Keratinocyte (primary cell): ENCODE results near the gene FAIM2. TPM values are rescaled to one million over a fixed set of nuclear protein-coding genes. Genes with fewer than 3 reads are reported as not detected.

ENCODE experiments used
- DNase-seq: peaks from one replicate; pipeline ENCODE4 v3.0.0-alpha.2; 2011; ENCODE audit warnings: low read depth, missing footprints, low spot score
- FAIRE-seq: peaks from 2 replicates; lab custom pipeline; 2011; peaks lifted over from hg19 to GRCh38; lab: Jason Lieb, UNC
- H2AFZ ChIP-seq: 2 replicates; pipeline ENCODE4 v1.6.0; 2012; ENCODE audit warnings: low read length, control low read depth, inconsistent platforms; ENCODE audit not compliant: control insufficient read depth
- H3K27ac ChIP-seq: 2 replicates; pipeline ENCODE4 v1.5.1; 2011; ENCODE audit warnings: low read length; ENCODE audit not compliant: control insufficient read depth, insufficient read depth
- H3K27me3 ChIP-seq: 3 replicates; pipeline ENCODE4 v1.6.0; 2011; ENCODE audit warnings: low read length; ENCODE audit not compliant: control insufficient read depth, insufficient read depth; ENCODE audit errors: extremely low read depth
- H3K36me3 ChIP-seq, 2 experiments: 2 replicates in 1 of 2; 3 replicates in 1 of 2; pipeline ENCODE4 v1.5.1; 2011; ENCODE audit warnings: low read length in 2 of 2, mild to moderate bottlenecking in 1 of 2; ENCODE audit not compliant: control insufficient read depth in 2 of 2, insufficient read depth in 2 of 2; ENCODE audit errors: extremely low read depth in 1 of 2
- H3K4me1 ChIP-seq: 3 replicates; pipeline ENCODE4 v1.5.1; 2011; ENCODE audit warnings: low read length; ENCODE audit not compliant: control insufficient read depth, insufficient read depth; ENCODE audit errors: extremely low read depth
- H3K4me2 ChIP-seq: 3 replicates; pipeline ENCODE4 v1.6.0; 2011; ENCODE audit warnings: low read depth, low read length; ENCODE audit not compliant: control insufficient read depth, insufficient read depth; ENCODE audit errors: extremely low read depth
- H3K4me3 ChIP-seq, 3 experiments: fragments of 200-600 bp in 1 of 3; sonication (generic) in 1 of 3; 2 replicates in 2 of 3; 3 replicates in 1 of 3; pipeline ENCODE4 v1.5.1; 2011 to 2016; ENCODE audit warnings: low read length in 3 of 3, mild to moderate bottlenecking in 3 of 3, control low read depth in 2 of 3, inconsistent platforms in 1 of 3, low read depth in 1 of 3, mixed read lengths in 1 of 3, mixed run types in 1 of 3, moderate library complexity in 1 of 3; ENCODE audit not compliant: control insufficient read depth in 2 of 3, insufficient read depth in 2 of 3; ENCODE audit errors: extremely low read depth in 1 of 3
- H3K79me2 ChIP-seq: 2 replicates; pipeline ENCODE4 v1.6.0; 2012; ENCODE audit warnings: low read length; ENCODE audit not compliant: control insufficient read depth, insufficient read depth
- H3K9ac ChIP-seq: 3 replicates; pipeline ENCODE4 v1.6.0; 2011; ENCODE audit warnings: low read length; ENCODE audit not compliant: control insufficient read depth, insufficient read depth; ENCODE audit errors: extremely low read depth
- H3K9me1 ChIP-seq: 3 replicates; pipeline ENCODE4 v1.6.0; 2011; ENCODE audit warnings: low read length; ENCODE audit not compliant: control insufficient read depth, insufficient read depth; ENCODE audit errors: extremely low read depth
- H3K9me3 ChIP-seq: 2 replicates; pipeline ENCODE4 v1.5.1; 2012; ENCODE audit warnings: low read depth, low read length; ENCODE audit not compliant: control insufficient read depth
- H4K20me1 ChIP-seq: 3 replicates; pipeline ENCODE4 v1.6.0; 2011; ENCODE audit warnings: low read length; ENCODE audit not compliant: control insufficient read depth, insufficient read depth; ENCODE audit errors: extremely low read depth
- CTCF ChIP-seq, 3 experiments: IDR thresholded peaks in 1 of 3; conservative IDR thresholded peaks in 1 of 3; optimal IDR thresholded peaks in 1 of 3; 2 replicates in 2 of 3; 3 replicates in 1 of 3; pipeline versions ENCODE3 to v1.5.1; 2011; ENCODE audit warnings: low read length in 3 of 3, mild to moderate bottlenecking in 3 of 3, moderate library complexity in 2 of 3, control low read depth in 1 of 3, inconsistent platforms in 1 of 3; ENCODE audit not compliant: insufficient read depth in 2 of 3; ENCODE audit errors: extremely low read depth in 1 of 3
- EZH2 ChIP-seq: IDR thresholded peaks from one replicate; pipeline ENCODE4 v1.6.1; 2012; ENCODE audit warnings: inconsistent platforms, mild to moderate bottlenecking, low read length, moderate library complexity
- dilution Hi-C: fragments of 300-500 bp; cut with MboI; formaldehyde crosslinking; loops from one replicate; pipeline ENCODE4 v1.7.0; 2020; ENCODE audit warnings: low sequenced_read_pairs; ENCODE audit not compliant: extremely low pct_ligation_motif_present
- polyA plus RNA-seq, 5 experiments: library from polyadenylated mRNA; depleted of rRNA in 3 of 5; stranded (reverse) in 3 of 5; stranded (forward) in 1 of 5; unstranded in 1 of 5; fragments of >200 nt; gene quantifications; 1 replicate in 1 of 5; 2 replicates in 3 of 5; 3 replicates in 1 of 5; pipeline versions ENCODE4 v1.2.1 to v1.2.3, GENCODE V29; 2011 to 2012; ENCODE audit warnings: missing spikeins in 2 of 5, low read depth in 1 of 5, low replicate concordance in 1 of 5

Gene FAIM2
- polyA plus RNA-seq, 1 donor (not counting 4 experiments of a cell fraction or from before 2014, with no cell fraction given) = not detected

DNA sequence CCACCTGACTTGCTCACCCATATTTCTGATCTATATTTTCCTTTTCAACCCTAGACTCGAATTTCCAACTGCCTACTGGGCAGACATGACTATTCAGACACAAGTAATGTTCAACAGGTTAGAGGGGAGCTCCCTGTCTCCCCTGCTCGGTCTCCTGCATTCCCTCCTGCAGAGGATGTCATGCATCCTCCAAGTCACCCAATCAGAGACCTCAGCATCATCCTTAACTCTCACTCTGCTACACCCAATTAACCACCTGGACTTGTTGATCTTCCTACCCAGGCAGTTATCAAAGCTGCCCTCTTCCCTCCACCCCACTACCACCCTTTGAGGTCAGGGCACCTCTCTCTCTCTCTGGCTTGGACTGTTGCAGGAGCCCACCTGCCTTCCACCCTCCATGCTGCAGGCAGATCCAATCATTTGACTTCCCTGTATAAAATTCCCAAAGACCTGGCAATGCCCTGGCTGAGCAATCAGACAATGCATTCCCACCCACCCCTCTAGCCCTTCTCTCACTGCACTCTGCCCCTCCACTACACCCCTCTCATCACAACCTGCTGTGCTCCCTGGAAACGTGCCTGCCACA, 10.9 kb downstream of the FAIM2 start:
- Histone ChIP-seq H3K36me3 (no peaks in the 10 kb centered on the region), H3K4me3 (no peak overlapping the region), H3K9ac (no peak overlapping the region), H4K20me1 (no peaks in the 10 kb centered on the region), H3K9me3 (no peaks in the 10 kb centered on the region), H3K4me2 (no peak overlapping the region), H2AFZ (no peak overlapping the region), H3K27ac (no peak overlapping the region), H3K27me3 (peaks cover 19% of the 10 kb centered on the region), H3K4me1 (peaks cover 7% of the 10 kb centered on the region), H3K79me2 (no peaks in the 10 kb centered on the region), H3K9me1 (no peaks in the 10 kb centered on the region)
- no peak for FAIRE-seq
- no peak for DNase-seq
- dilution Hi-C loops = no loop called here
- no peak for TF ChIP-seq EZH2
- no peak for TF ChIP-seq CTCF (optimal IDR thresholded peaks at IDR 0.05 in 1 of 3, IDR thresholded peaks at IDR 0.05 in 1 of 3, conservative IDR thresholded peaks at IDR 0.05 in 1 of 3; ENCODE audit: extremely low read depth in 1 of 3, insufficient read depth in 2 of 3, low read length in 3 of 3)

DNA sequence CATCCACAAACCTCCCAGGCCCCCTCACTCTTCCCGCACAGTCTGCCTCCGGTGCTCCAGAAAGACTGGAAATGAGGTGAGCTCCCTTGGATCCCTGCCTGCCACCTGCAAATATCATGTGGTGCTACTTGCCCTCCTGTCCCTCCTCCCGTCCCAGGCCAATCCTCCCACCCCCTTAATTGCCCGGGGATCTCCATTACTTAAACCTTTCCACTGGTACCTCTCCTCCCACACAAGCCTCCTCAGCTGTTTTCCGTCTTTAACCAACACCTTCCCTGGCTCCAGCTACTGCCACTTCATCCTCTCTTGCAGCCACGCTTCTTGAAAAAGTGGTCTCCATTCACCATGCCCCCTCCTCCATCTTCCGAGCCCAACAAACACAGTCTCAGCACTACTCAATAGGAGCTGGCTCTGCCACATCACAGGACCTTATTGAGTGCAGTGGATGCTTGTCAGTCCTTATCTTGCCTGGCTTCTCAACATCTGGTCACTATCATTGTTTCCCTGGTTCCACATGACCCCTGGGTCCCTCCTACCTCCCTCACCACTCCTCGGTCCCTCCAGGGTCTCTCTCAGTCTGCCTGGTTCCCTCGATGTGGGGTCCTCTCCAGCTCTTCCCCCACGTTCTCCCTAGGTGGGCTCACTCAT, 11.5 kb downstream of the FAIM2 start:
- DNase-seq (no peak), FAIRE-seq (no peak)
- no peaks in the 10 kb centered on the region for H3K36me3 ChIP-seq
- dilution Hi-C loops = no loop called here
- no peaks in the 10 kb centered on the region for H3K79me2 ChIP-seq
- TF ChIP-seq EZH2 = no peak
- no peak for TF ChIP-seq CTCF (optimal IDR thresholded peaks at IDR 0.05 in 1 of 3, IDR thresholded peaks at IDR 0.05 in 1 of 3, conservative IDR thresholded peaks at IDR 0.05 in 1 of 3; ENCODE audit: extremely low read depth in 1 of 3, insufficient read depth in 2 of 3, low read length in 3 of 3)
- H2AFZ ChIP-seq = no peak overlapping the region
- H3K9ac ChIP-seq = no peak overlapping the region
- H3K9me1 ChIP-seq = no peaks in the 10 kb centered on the region
- no peaks in the 10 kb centered on the region for H3K9me3 ChIP-seq
- H3K4me1 ChIP-seq = peaks cover 7% of the 10 kb centered on the region
- peaks cover 17% of the 10 kb centered on the region for H3K27me3 ChIP-seq
- no peak overlapping the region for H3K27ac ChIP-seq
- H3K4me3 ChIP-seq = no peak overlapping the region
- H4K20me1 ChIP-seq = no peaks in the 10 kb centered on the region
- H3K4me2 ChIP-seq = no peak overlapping the region
